ENCODE results near the gene GKN2. TPM values are rescaled to one million over a fixed set of nuclear protein-coding genes. Genes with fewer than 3 reads are reported as not detected.

Gene GKN2
- total RNA-seq, 1 experiment from 2014 or later = not detected

DNA sequence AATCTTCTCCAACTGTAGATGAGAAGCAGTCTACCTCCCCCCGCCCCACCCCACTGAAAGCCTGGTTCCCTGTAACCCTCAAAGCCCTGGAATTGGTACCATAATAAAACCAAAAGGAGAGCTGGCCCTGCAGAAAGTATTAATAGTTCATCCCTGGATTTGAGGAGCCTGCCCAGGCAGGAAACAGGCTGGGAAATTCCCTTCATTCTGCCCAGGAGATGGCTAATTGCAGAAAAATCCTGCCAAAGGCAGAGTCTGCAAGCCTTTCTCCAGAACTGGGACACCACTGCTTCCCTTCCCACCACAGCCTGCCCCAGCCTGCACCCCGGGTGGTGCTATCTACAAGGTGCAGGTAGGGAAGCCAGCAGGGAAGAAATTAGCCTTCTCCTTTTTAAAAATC, 16.3 kb downstream of the GKN2 start:
- TF ChIP-seq, protein P1, sequence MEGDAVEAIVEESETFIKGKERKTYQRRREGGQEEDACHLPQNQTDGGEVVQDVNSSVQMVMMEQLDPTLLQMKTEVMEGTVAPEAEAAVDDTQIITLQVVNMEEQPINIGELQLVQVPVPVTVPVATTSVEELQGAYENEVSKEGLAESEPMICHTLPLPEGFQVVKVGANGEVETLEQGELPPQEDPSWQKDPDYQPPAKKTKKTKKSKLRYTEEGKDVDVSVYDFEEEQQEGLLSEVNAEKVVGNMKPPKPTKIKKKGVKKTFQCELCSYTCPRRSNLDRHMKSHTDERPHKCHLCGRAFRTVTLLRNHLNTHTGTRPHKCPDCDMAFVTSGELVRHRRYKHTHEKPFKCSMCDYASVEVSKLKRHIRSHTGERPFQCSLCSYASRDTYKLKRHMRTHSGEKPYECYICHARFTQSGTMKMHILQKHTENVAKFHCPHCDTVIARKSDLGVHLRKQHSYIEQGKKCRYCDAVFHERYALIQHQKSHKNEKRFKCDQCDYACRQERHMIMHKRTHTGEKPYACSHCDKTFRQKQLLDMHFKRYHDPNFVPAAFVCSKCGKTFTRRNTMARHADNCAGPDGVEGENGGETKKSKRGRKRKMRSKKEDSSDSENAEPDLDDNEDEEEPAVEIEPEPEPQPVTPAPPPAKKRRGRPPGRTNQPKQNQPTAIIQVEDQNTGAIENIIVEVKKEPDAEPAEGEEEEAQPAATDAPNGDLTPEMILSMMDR (conservative IDR thresholded peaks at IDR 0.05) = no peak
- H3K4me2 ChIP-seq (ENCODE audit: insufficient read depth, insufficient read length, low read length) = no peak overlapping the region
- H2BK20ac ChIP-seq (ENCODE audit: low read depth, low read length, poor library complexity, severe bottlenecking) = no peak overlapping the region
- H3K23me2 ChIP-seq (ENCODE audit: insufficient read length, low read depth, low read length, poor library complexity, severe bottlenecking) = no peaks in the 10 kb centered on the region
- no peaks in the 10 kb centered on the region for H3K9me3 ChIP-seq (ENCODE audit: control insufficient read depth, low read depth, low read length)
- no peak overlapping the region for H3K14ac ChIP-seq (ENCODE audit: insufficient read depth, low read length)
- H3K79me1 ChIP-seq (ENCODE audit: insufficient read depth, low read depth, low read length, poor library complexity, severe bottlenecking) = no peaks in the 10 kb centered on the region
- no peak overlapping the region for H3K18ac ChIP-seq (ENCODE audit: insufficient read length, low read depth, low read length)
- Mint-ChIP-seq H3K4me3 (no peak overlapping the region), H3K9me3 (peaks cover 3 to 7% of the 10 kb centered on the region in 2 experiments; a peak in 2 of 5 replicates), H3K36me3 (ENCODE audit: insufficient read depth in 1 of 3, low read depth in 3 of 3) (no peaks in the 10 kb centered on the region), H3K4me1 (no peaks in the 10 kb centered on the region), H3K27ac (no peak overlapping the region), H3K27me3 (ENCODE audit: low read depth) (peaks cover 7% of the 10 kb centered on the region)
- H2BK5ac ChIP-seq (ENCODE audit: insufficient read length, low read length) = no peak overlapping the region
- H3K4ac ChIP-seq (ENCODE audit: low read depth, low read length) = no peak overlapping the region
- no peak overlapping the region for H3T11ph ChIP-seq (ENCODE audit: low read length)
- WGBS (ENCODE audit: extremely low coverage, insufficient read length, low lambda C conversion rate) = no CpG with 5 or more reads among the region's 2 CpGs
- no peaks in the 10 kb centered on the region for H4K20me1 ChIP-seq (ENCODE audit: control insufficient read depth, insufficient read depth, insufficient read length)
- H3K27me3 ChIP-seq (ENCODE audit: insufficient read depth, low read length) = no peaks in the 10 kb centered on the region
- H3K9ac ChIP-seq (ENCODE audit: extremely low read depth, insufficient read length, low read length) = no peak overlapping the region
- H3K56ac ChIP-seq (ENCODE audit: insufficient read length, low read depth, low read length) = no peak overlapping the region
- no peak overlapping the region for H4K8ac ChIP-seq (replicated peaks; ENCODE audit: insufficient read length, low read depth, low read length)
- H2AFZ ChIP-seq (ENCODE audit: low read length) = no peak overlapping the region
- no peak overlapping the region for H4K91ac ChIP-seq (ENCODE audit: insufficient read length, low read depth, low read length)
- no peak overlapping the region for H2BK120ac ChIP-seq (ENCODE audit: low read depth, low read length, poor library complexity, severe bottlenecking)
- no peak overlapping the region for H3K27ac ChIP-seq (ENCODE audit: insufficient read length, low read depth, low read length)
- H2BK15ac ChIP-seq (ENCODE audit: low read depth, low read length) = no peak overlapping the region
- no peak overlapping the region for H3K23ac ChIP-seq (ENCODE audit: insufficient read length, low read depth, low read length)
- no peak overlapping the region for H4K5ac ChIP-seq (ENCODE audit: insufficient read length, low read depth, low read length)
- H2BK12ac ChIP-seq (ENCODE audit: insufficient read length, low read depth, low read length) = no peak overlapping the region
- H3K79me2 ChIP-seq (ENCODE audit: insufficient read depth, low read length) = no peaks in the 10 kb centered on the region
- H2AK5ac ChIP-seq (ENCODE audit: insufficient read length, low read length) = no peak overlapping the region
- H3K4me1 ChIP-seq (ENCODE audit: insufficient read depth, low read length) = no peaks in the 10 kb centered on the region
- DNase-seq = no peak

All from H9 (cell line).